Brain microvascular endothelial cell (primary cell): ENCODE results near the gene RPP25L.
A peak's percentile ranks its signal among the peaks of the same experiment; 100 is the strongest.

Experiments used
- DNase-seq: peaks from one replicate; pipeline ENCODE4 v3.0.0-alpha.2; 2020
- H3K27ac ChIP-seq: fragments of 250-450 bp; sonication (Bioruptor Pico); 2 replicates; pipeline ENCODE4 v1.5.1; 2020; ENCODE audit warnings: mild to moderate bottlenecking, moderate library complexity
- H3K27me3 ChIP-seq: fragments of 250-450 bp; sonication (Bioruptor Pico); replicated peaks from 2 replicates; pipeline ENCODE4 v1.5.1; 2020; ENCODE audit warnings: mild to moderate bottlenecking
- H3K36me3 ChIP-seq: fragments of 250-450 bp; sonication (Bioruptor Pico); replicated peaks from 2 replicates; pipeline ENCODE4 v1.5.1; 2020; ENCODE audit warnings: mild to moderate bottlenecking
- H3K4me3 ChIP-seq: 2 replicates; pipeline ENCODE4 v1.5.1; 2011; ENCODE audit warnings: low read depth, mild to moderate bottlenecking, control low read depth, low read length, moderate library complexity
- in situ Hi-C: cut with HindIII; loops from 2 replicates; pipeline ENCODE4 v1.10.0; 2017; ENCODE audit warnings: low sequenced_read_pairs, low pct_ligation_motif_present
- TF ChIP-seq, protein P1 (sequence below): IDR thresholded peaks from 2 replicates; pipeline ENCODE4 v1.5.1; 2011; ENCODE audit warnings: low read depth, mild to moderate bottlenecking, moderate library complexity, low read length, control low read depth, inconsistent platforms; ENCODE audit errors: missing control alignments

Gene RPP25L

DNA sequence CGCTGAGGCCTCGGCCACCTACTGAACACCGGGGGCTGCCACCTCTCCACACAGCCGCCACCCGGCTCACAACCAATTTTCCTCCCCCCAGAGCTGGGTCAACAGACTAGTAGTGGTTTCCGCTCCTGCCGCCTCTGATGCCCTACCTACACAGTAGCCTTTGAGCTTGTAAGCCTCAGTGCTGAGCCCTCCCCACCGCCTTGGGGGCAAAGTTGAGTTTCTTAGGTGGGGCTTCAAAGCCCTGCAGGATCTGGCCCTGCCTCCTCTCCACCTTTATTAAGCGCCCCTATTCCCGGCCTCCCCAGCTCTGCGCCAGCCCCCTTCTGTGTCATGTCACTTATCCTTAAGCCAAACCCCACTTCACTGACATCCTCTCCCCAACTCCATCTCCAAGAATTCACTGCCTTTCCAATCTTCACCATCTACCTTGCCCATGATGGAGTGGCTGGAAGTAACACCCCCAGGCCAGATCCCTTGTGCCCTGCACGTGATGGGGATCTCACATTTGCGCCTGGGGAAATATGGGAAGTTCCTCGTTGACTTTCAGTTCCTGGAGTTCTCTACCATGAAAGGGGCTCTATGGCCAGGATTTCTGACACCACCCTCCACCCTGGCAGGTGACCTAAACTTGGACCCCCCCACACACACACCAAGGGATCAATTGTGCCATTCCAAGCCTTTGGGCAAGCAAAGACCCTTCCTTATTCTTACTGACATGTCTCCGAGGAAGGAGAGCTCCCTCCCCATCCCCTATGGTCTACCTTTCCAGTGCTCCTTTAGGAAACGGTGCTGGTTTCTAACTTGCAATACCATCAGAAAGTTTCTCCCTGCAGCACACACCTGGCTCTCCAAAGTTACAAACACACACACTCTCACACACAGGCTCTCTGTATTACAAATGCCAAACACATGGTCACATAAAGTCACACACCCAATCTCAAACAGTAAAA, 19.7 kb downstream of the RPP25L start:
- TF ChIP-seq, protein P1, sequence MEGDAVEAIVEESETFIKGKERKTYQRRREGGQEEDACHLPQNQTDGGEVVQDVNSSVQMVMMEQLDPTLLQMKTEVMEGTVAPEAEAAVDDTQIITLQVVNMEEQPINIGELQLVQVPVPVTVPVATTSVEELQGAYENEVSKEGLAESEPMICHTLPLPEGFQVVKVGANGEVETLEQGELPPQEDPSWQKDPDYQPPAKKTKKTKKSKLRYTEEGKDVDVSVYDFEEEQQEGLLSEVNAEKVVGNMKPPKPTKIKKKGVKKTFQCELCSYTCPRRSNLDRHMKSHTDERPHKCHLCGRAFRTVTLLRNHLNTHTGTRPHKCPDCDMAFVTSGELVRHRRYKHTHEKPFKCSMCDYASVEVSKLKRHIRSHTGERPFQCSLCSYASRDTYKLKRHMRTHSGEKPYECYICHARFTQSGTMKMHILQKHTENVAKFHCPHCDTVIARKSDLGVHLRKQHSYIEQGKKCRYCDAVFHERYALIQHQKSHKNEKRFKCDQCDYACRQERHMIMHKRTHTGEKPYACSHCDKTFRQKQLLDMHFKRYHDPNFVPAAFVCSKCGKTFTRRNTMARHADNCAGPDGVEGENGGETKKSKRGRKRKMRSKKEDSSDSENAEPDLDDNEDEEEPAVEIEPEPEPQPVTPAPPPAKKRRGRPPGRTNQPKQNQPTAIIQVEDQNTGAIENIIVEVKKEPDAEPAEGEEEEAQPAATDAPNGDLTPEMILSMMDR, result no peak
- DNase-seq, result no peak
- peaks cover 68% of the 10 kb centered on the region for H3K27me3 ChIP-seq
- no peak overlapping the region for H3K27ac ChIP-seq
- no peak overlapping the region for H3K4me3 ChIP-seq
- in situ Hi-C loops, result no loop called here
- H3K36me3 ChIP-seq, result no peaks in the 10 kb centered on the region

DNA sequence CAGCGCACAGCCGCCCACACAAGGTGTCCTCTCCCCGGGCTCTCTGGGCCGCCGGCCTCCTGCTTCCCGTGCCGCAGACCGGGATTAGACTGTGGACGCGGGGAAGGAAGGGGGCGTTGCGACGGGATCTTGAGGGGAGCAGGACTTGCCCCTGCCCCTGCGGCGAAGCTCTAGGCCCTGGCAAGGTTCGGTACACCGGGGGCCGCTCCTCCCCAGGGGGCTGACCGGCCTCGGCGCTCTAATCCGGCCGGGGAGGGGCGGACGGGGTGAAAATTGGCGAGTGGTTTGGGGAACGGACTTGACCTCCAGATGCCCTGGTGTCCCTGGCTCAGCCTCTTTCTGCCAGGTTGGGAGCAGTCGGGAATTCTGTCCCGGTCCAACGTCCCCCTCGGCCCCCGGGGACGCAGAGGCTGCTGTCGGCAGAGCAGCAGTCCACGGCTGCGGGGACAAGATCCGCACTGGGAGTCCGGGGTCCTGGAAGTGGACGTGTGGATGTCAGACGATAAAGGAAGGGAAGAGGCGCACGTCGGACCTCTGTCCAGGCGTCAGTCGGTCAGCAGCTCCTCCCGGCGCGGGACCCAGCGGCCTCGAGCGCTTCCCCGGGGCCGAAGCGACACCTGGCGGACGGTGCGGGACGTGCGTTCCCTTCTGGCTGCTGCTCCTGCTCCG, 20.5 kb downstream of the RPP25L start:
- H3K4me3 ChIP-seq, result no peak overlapping the region
- TF ChIP-seq, protein P1, result peak; percentile 86
- no peak overlapping the region for H3K27ac ChIP-seq
- no peaks in the 10 kb centered on the region for H3K36me3 ChIP-seq
- peaks cover 76% of the 10 kb centered on the region for H3K27me3 ChIP-seq
- in situ Hi-C loops, result no loop called here
- DNase-seq, result peak; percentile 61

DNA sequence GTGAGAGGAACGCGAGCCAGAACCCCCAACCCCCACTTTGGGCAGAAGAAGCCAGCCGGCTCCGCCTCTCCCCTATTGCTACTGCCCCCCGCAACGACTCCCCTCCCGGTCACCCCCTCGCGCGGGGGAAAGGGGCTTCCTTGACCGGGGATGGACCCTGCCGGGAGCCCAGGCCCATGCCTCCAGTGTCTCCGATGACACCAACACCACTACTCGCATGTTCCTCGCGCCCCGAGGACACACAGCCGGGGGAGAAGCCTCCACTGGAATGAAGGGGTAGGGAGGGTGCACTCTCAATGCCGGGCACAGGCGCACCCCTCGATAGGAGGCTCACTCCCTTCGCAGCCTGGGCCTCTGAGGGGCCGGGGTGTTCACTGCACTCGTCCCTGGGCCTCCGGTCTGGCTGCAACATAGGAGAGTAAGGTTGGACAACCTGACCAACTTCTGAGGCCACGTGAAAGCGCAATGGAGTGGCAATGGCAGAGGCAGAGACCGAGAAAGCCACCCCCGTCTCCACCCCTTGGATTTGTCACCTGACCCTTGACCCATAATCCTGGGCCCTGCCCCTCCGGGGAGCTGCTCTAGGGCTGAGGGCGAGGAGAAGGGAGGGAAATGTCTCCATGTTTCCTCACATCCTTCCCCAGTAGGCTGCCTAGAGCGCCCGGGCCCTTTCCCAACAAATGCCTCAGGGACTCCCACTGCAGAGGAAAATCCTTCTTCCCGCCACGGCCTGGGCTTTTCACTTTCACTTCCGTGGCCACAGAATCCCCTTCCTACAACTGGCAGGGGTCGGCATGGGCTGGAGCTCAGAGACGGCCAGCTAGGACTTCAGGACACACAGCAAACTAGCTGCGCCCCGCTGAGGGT, 21.3 kb downstream of the RPP25L start:
- TF ChIP-seq, protein P1, result no peak
- DNase-seq, result no peak
- in situ Hi-C loops, result no loop called here
- Histone ChIP-seq H3K36me3 (no peaks in the 10 kb centered on the region), H3K27ac (no peak overlapping the region), H3K4me3 (no peak overlapping the region), H3K27me3 (peaks cover 84% of the 10 kb centered on the region)

DNA sequence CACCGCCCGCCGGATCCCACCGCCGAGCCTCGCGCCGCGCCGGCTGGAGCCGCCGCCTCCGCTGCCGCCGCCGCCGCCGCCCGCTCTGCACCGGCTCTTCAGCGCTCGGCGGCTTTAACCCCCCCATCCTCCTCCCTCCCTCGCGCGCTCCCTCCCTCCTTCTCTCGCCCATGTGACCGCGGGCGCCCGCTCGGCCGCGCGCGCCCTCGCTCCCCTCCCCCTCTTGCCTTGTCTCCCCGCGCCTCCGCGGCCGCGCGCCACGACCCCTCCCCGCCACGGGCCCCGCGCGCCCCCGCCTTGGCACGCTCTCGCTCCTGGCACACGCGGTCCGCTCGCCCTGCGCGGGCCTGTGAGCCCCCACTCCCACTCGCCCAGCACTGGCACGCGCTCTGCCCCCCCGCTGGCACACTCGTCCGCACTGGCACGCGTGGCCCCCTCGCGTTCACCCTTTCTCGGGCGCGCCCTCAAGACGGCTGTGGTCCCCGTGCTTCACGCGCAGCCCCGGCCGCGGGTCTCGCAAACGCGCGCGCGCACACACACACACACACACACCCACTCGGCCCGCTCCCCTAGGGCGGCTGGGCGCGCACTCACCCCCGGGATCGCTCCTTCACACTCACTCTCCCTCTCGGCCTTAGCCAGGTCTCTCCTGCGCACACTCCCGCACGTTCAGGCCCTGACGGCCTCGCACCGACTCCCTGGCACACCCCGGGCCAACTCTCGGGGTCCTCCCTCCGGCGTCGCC, 22.1 kb downstream of the RPP25L start, which contains the start of gene CNTFR:
TSS of gene CNTFR (minus strand) at position 89 of the 745 bp plus-strand sequence. CDS start 20,743 bp downstream, outside the sequence.
- TF ChIP-seq, protein P1, result no peak
- in situ Hi-C loops, result no loop called here
- H3K4me3 ChIP-seq, result peak within 1 kb of the TSS; percentile 17
- H3K27ac ChIP-seq, result no peak within 1 kb of the TSS
- peaks cover 87% of the 10 kb centered on the region for H3K27me3 ChIP-seq
- no peaks in the 10 kb centered on the region for H3K36me3 ChIP-seq
- DNase-seq, result no peak
